ENCODE data around the gene HNRNPF.

- TF ChIP-seq RARB (CRISPR knock-in tag; IDR thresholded peaks at IDR 0.05) = no peak
- TF ChIP-seq PATZ1 (CRISPR knock-in tag; IDR thresholded peaks at IDR 0.05; ENCODE audit: borderline replicate concordance) = no peak
- TF ChIP-seq ESRRG (CRISPR knock-in tag; IDR thresholded peaks at IDR 0.05) = no peak
- TF ChIP-seq BACH2 (CRISPR knock-in tag; IDR thresholded peaks at IDR 0.05; ENCODE audit: borderline replicate concordance) = no peak
- no peak for TF ChIP-seq CREB5 (CRISPR knock-in tag; IDR thresholded peaks at IDR 0.05; ENCODE audit: low read depth)
- TF ChIP-seq ZC3H10 (CRISPR knock-in tag; IDR thresholded peaks at IDR 0.05) = no peak
- no peak for TF ChIP-seq PPARA (CRISPR knock-in tag; IDR thresholded peaks at IDR 0.05; ENCODE audit: borderline replicate concordance)
- no peak for TF ChIP-seq ZNF565 (CRISPR knock-in tag; conservative IDR thresholded peaks at IDR 0.05; ENCODE audit: low read depth)
- TF ChIP-seq CSRNP3 (CRISPR knock-in tag; IDR thresholded peaks at IDR 0.05) = no peak
- no peak for TF ChIP-seq ARNTL (CRISPR knock-in tag; IDR thresholded peaks at IDR 0.05; ENCODE audit: borderline replicate concordance, low read depth)
Measured at GRCh38 chr10:43385412-43386004, 23.5 kb downstream of the HNRNPF start.
